Tibial artery (tissue), 4 donors: Measurements from ENCODE around the gene IL37.

Source experiments
- DNase-seq, 2 donors: peaks; one replicate each; pipeline ENCODE4 v3.0.0-alpha.2; 2019
- H3K27ac ChIP-seq, 2 donors: fragments of 200-600 bp; sonication (generic) in 1 of 2; 1 replicate in 1 of 2; 2 replicates in 1 of 2; pipeline ENCODE4 v1.5.1; 2018 to 2019; ENCODE audit warnings: mild to moderate bottlenecking in 1 of 2
- H3K27me3 ChIP-seq, 2 donors: fragments of 200-600 bp; sonication (generic) in 1 of 2; one replicate each; pipeline versions ENCODE4 v1.5.1 to v1.6.0; 2016 to 2019
- H3K36me3 ChIP-seq, 3 donors: fragments of 200-600 bp; sonication (generic) in 2 of 3; one replicate each; pipeline ENCODE4 v1.5.1; 2016 to 2019; ENCODE audit warnings: mild to moderate bottlenecking in 2 of 3
- H3K4me1 ChIP-seq, 4 donors: fragments of 200-600 bp; sonication (generic) in 2 of 4; 1 replicate in 3 of 4; 2 replicates in 1 of 4; pipeline ENCODE4 v1.5.1; 2016 to 2019
- H3K4me3 ChIP-seq, 2 donors: fragments of 200-600 bp; sonication (generic) in 1 of 2; 1 replicate in 1 of 2; 2 replicates in 1 of 2; pipeline ENCODE4 v1.5.1; 2018 to 2019; ENCODE audit warnings: mild to moderate bottlenecking in 2 of 2
- H3K9me3 ChIP-seq, 3 donors: fragments of 200-600 bp; sonication (generic) in 1 of 3; one replicate each; pipeline ENCODE4 v1.5.1; 2016 to 2019
- CTCF ChIP-seq, 2 experiments: fragments of 200-600 bp in 1 of 2; fragments of 450-650 bp in 1 of 2; IDR thresholded peaks; one replicate each; pipeline ENCODE4 v1.5.1; 2017 to 2019; ENCODE audit warnings: antibody characterized with exemption in 2 of 2, mild to moderate bottlenecking in 1 of 2, moderate library complexity in 1 of 2
- intact Hi-C: fragments of 100-400 bp; cut with DNase I; formaldehyde crosslinking; loops from one replicate; pipeline ENCODE4 v1.15.0; 2023; ENCODE audit warnings: low total_unique reads

Gene IL37

GRCh38 chr2:112885506-112885902 is 25.5 kb upstream of the IL37 start:
- no peaks in the 10 kb centered on the region for H3K9me3 ChIP-seq
- no peaks in the 10 kb centered on the region for H3K4me1 ChIP-seq
- no peak overlapping the region for H3K27ac ChIP-seq
- no peaks in the 10 kb centered on the region for H3K36me3 ChIP-seq
- no peak overlapping the region for H3K4me3 ChIP-seq
- TF ChIP-seq CTCF (IDR thresholded peaks at IDR 0.05): no peak
- H3K27me3 ChIP-seq: no peaks in the 10 kb centered on the region
- no peak for DNase-seq
- intact Hi-C loops: no loop called here

- DNase-seq: no peak
- Histone ChIP-seq H3K27ac (no peak overlapping the region), H3K9me3 (no peaks in the 10 kb centered on the region), H3K27me3 (no peaks in the 10 kb centered on the region), H3K4me1 (no peaks in the 10 kb centered on the region), H3K4me3 (no peak overlapping the region), H3K36me3 (no peaks in the 10 kb centered on the region)
- intact Hi-C loops: no loop called here
- no peak for TF ChIP-seq CTCF (IDR thresholded peaks at IDR 0.05)
Observed at GRCh38 chr2:112886291-112886690, 24.7 kb upstream of the IL37 start.

- intact Hi-C loops: no loop called here
- no peak for DNase-seq
- Histone ChIP-seq H3K27me3 (no peaks in the 10 kb centered on the region), H3K36me3 (no peaks in the 10 kb centered on the region), H3K4me1 (no peaks in the 10 kb centered on the region), H3K27ac (no peak overlapping the region), H3K4me3 (no peak overlapping the region), H3K9me3 (no peaks in the 10 kb centered on the region)
- TF ChIP-seq CTCF (IDR thresholded peaks at IDR 0.05): no peak
Observed at GRCh38 chr2:112887964-112888749, 22.8 kb upstream of the IL37 start.

- intact Hi-C loops: no loop called here
- no peaks in the 10 kb centered on the region for H3K4me1 ChIP-seq
- no peak overlapping the region for H3K27ac ChIP-seq
- no peak overlapping the region for H3K4me3 ChIP-seq
- no peak for DNase-seq
- no peaks in the 10 kb centered on the region for H3K9me3 ChIP-seq
- TF ChIP-seq CTCF (IDR thresholded peaks at IDR 0.05): no peak
- H3K36me3 ChIP-seq: no peaks in the 10 kb centered on the region
- H3K27me3 ChIP-seq: no peaks in the 10 kb centered on the region
Observed at GRCh38 chr2:112889976-112890375, 21.0 kb upstream of the IL37 start.

GRCh38 chr2:112891385-112891831 is 19.6 kb upstream of the IL37 start:
- no peaks in the 10 kb centered on the region for H3K9me3 ChIP-seq
- no peak overlapping the region for H3K4me3 ChIP-seq
- no peaks in the 10 kb centered on the region for H3K36me3 ChIP-seq
- no peak for DNase-seq
- no peaks in the 10 kb centered on the region for H3K27me3 ChIP-seq
- intact Hi-C loops: no loop called here
- no peaks in the 10 kb centered on the region for H3K4me1 ChIP-seq
- TF ChIP-seq CTCF (IDR thresholded peaks at IDR 0.05): no peak
- no peak overlapping the region for H3K27ac ChIP-seq
